RWPE1 (cell line): ENCODE measurements around the gene CRYL1.

Source experiments
- CTCF ChIA-PET: fragments of 350-600 bp; sonication (Branson Sonifier 250); formaldehyde crosslinking; extraction: SDS; loops from one replicate; lab custom pipeline; 2021; lab: Yijun Ruan, JAX
- POLR2A ChIA-PET: fragments of 400-600 bp; formaldehyde crosslinking; extraction: SDS; loops from one replicate; lab custom pipeline; 2020; ENCODE audit warnings: antibody characterized with exemption; ENCODE audit not compliant: low non-redundant PET; lab: Yijun Ruan, JAX
- DNase-seq: peaks from one replicate; pipeline ENCODE4 v3.0.0; 2012; ENCODE audit warnings: low spot score
- H3K27ac ChIP-seq: fragments of 450-650 bp; 2 replicates; pipeline ENCODE4 v1.5.1; 2017
- CTCF ChIP-seq: fragments of 450-650 bp; conservative IDR thresholded peaks from 2 replicates; pipeline ENCODE4 v1.5.1; 2017; ENCODE audit warnings: low read depth, mild to moderate bottlenecking

The CRYL1 gene

GRCh38 chr13:20353973-20354372, 171.7 kb downstream of the CRYL1 start:
- DNase-seq, result no peak
- no peak overlapping the region for H3K27ac ChIP-seq
- ChIA-PET CTCF (interaction anchor here (0.6 to 1.5 kb wide), 4 partner anchors 17 to 73 kb away, joined by 3 to 5 read pairs (median 3); no protein-coding TSS in a partner anchor), POLR2A (no interaction called here)
- TF ChIP-seq CTCF, result no peak; the same call in 1 of the 2 replicates
